GM19240 (cell line): Measurements from ENCODE around the gene RMDN2.
A peak's percentile ranks its signal among the peaks of the same experiment; 100 is the strongest.

Experiments
- DNase-seq: peaks from one replicate; pipeline ENCODE4 v3.0.0; 2011; ENCODE audit warnings: low spot score; ENCODE audit not compliant: insufficient read length

Gene RMDN2, protein sequence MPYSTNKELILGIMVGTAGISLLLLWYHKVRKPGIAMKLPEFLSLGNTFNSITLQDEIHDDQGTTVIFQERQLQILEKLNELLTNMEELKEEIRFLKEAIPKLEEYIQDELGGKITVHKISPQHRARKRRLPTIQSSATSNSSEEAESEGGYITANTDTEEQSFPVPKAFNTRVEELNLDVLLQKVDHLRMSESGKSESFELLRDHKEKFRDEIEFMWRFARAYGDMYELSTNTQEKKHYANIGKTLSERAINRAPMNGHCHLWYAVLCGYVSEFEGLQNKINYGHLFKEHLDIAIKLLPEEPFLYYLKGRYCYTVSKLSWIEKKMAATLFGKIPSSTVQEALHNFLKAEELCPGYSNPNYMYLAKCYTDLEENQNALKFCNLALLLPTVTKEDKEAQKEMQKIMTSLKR

DNA sequence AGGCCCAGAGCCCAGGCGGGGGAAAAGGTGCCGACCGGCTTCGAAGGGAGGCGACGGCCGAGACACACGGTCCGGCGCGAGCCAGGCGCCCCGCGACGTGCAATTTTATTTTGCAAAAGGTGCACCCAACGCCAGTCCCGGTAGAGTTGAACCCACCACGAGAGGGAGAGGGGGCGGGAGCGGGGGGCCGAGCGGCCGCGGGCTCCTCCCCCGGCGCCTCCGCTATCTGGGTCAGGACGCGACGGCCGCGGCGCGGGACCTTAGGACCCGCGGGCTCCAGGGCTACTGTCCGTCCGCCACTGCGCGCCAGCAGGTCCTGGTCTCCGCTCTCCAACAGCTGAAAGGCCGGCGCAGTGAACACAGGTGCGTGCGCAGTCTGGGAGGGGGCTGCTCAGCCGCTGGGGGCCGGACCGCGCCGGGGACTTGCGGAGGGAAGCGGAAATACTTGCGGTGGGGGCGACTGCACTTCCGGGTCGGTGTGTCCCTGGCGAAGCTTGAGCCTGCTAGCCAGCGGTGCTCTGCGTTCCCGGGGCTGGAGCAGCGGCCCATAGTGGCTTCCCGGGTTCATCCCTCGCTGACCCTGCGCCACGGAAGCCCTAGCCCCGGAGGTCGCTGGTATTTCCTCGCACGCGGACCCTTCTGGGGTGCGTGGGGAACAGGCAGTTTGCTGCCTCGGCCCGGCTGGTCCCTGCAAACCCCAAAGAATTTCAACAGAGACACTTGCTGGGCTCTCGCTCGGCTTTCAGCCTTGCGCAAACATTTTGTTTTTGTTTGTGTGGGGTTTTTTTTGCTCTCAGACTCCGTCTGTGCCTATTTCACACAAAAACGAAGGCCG, at the start of gene RMDN2:
Gene RMDN2, plus strand, starts transcription at position 225 of the 835 bp plus-strand sequence. CDS start 3,991 bp downstream, outside the sequence.
- peak; percentile 54 for DNase-seq

DNA sequence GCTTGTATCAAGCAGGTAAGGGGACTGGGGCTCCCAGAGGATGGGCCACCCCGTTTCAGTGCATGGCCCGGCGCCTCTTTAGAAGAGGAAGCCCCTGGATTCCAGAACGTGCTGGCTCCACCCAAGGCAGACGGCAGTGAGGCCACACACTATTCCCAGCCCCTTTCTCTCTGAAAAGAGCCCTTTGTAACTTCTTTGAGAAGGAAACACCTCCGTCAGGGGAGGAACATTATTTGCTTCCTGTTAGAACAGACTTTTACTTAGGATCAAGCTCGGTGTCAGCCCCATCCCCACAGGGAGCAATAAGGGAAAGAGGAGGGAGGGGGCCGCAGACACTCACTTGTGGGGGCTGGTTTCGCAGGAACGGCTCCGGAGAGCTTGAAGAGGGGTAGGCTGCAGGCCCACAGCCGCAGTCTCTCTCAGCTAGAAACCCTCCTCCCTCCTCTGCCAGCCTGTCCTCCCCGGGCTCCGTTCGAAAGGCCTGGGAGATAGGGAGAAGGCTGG, 49.6 kb upstream of the RMDN2 start:
- no peak for DNase-seq

- no peak for DNase-seq
Measured at GRCh38 chr2:37876227-37876626, 48.9 kb upstream of the RMDN2 start.

DNA sequence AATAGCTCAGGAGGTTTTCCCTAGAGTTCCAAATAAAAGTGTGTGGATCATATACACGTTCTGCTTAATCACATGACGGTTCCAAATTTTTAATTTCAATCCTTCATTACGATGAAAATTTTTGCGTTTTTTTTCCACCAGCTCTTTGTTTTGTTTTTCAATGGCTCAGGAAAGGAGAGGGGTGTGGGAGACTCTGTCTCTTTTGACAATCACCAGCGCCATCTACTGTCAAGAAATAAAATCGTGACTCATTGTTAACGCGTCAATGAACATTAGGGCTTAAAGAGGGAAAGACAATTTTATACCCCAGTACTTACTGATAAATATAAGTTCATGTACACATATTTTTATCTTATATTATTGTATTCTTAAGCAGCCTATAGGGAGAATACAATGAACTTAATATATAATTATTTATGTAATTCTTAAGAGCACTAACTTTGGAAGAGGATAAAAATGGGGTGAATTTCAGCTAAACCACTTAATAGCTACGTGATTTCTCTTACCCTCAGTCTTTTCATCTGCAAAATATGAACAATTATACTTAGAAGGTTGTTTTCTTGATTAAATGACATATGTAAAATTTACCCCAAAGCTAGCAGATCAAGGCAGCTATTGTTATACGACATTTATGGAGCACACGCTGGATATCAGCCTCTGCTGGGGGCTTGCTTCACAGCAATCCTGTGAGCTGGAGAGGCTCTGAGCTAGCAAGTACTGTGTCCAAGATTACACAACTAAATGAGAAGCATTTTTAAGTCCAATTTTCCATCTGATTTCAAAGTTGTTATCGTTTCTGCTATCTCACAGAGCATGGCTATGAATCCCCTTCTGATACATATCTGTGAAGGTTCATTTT, 47.4 kb upstream of the RMDN2 start:
- no peak for DNase-seq

DNA sequence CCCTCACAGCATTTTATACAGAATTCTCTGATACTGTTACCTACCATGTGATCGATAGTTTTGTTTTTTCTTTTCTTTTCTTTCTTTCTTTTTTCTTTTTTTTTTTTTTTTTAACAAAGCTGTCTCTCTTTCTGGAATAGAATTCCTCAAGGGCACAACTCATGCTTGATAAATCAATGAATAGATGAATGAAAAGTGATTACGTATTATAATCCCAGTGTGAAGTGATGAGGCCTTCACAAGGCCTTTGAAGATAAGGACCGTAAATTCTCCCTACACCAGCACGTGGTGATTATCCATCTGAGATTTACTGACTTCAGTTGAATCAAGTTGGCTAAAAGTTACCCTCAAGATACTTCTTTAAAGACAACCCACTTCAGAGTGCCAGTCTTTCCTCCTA, 46.6 kb upstream of the RMDN2 start:
- DNase-seq: no peak

DNA sequence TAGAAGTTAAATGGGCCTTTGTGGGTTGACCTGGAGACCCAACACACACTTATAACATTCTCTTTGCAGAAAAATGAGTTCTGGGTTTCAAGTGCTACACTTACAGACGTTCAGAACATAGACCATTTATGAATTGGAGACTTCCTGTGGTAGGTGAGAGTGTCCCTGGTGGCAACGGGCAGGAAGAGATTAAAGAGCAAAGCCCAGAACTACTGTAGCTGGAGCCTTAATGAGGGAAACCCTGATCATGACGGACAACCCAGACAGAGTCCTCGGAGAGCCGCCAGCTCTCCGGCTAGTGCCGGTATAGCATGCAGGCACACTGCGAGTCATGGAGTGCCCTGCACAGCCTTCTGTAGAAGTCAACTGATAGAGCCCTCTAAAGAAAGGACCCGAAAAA, 44.5 kb upstream of the RMDN2 start:
- DNase-seq: no peak

DNA sequence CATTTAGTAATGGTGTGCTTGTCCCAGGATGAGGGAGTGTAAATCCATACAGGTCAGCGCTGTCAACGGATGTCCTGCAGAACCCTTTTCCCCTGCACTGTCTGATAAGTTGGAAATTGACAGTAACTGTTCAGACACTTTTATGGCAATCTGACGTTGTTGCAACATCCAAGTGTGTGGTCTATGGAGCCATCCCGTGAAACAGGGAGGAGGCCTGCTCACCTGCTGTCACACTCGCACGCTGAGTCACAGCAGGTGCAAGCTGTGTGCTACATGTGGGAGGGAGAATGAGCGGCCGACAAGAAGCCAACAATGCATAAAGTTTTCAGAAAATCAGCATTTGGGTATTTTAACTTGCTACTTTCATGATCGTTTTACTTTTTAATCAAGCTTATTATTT, 43.7 kb upstream of the RMDN2 start:
- DNase-seq: no peak

- no peak for DNase-seq
Measured at GRCh38 chr2:37882036-37882435, 43.1 kb upstream of the RMDN2 start.

DNA sequence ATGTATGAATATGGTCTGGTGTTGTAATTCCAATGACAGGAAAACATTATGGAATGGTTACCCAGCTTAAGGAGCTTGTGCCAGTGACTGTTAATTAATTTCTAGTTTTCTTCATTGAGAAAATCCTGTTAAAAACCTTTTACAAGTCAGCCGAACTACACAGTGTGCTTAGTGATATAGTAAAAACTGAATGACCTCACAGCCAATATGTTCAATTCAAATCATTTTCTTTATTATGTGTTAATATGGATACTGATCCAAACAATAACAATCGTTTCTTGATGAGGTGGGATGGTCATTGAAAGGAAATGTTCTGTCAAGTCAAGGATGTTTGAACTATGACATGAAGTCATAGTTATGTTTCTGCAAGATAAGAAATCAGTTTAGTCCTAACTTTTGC, 41.6 kb upstream of the RMDN2 start:
- DNase-seq: no peak

GRCh38 chr2:37885329-37885993, 39.6 kb upstream of the RMDN2 start:
- no peak for DNase-seq

DNA sequence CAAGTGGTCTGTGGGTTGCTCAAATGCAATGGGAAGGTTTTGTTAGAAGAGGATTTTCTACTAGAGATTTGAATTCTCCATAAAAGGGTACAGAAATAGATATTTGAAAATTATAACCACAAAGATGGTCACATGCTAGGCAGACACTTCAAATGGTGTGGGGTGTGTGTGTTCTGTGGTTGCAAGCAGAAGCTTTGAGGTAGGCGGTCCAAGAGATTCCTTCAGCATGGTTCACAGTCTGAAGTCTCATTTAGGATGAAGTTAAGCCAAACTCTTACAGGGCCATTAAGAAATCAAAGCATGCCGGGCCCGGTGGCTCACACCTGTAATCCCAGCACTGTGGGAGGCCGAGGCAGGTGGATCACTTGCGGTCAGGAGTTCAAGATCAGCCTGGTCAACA, 38.3 kb upstream of the RMDN2 start:
- no peak for DNase-seq

DNA sequence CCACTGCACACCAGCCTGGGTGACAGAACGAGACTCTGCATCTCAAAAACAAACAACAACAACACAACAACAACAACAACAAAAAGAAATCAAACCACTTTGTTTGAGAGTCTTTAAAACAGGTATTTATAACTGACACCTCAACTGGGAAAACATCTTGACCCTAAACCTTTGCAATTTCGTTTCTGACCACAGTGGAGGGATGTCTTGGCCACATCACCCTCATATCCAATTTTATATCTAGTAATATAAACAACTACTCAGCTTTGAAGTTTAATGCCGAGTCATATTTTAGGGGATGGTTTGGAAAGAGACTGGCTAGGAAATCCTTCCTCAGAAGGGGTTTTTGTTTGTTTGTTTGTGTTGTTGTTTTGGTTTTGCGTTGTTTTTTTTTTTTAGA, 37.8 kb upstream of the RMDN2 start:
- DNase-seq: no peak

DNA sequence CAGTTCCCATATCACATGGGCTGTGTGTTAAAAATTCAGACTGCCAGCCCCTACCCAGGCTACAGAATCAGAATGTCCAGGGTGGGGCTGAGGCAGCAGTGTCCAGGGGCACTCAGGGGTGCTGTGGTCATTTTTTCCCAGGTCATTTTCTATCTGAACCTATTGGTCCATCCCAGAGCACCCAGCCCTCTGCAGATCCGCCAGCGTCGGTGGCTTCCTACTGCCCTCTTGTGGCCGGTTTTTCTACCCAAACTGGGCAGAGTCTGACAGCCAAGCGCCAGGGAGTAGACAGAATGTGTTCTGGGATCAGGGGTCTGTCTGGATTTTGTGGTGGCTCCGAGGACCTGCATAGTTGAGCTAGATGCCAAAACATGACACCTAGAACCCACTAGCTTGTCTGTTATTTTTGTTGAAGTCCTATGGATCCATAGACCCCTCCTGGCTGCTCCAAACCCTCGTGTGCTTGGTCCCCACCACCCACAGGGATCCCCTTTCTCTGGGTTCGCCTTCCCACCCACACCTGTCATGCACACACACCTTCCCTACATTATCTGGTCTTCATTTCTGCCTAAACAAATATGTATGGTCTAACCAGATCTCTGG, 34.1 kb upstream of the RMDN2 start:
- peak; percentile 33 for DNase-seq

GRCh38 chr2:37891846-37892435, 33.1 kb upstream of the RMDN2 start:
- peak; percentile 37 for DNase-seq

DNA sequence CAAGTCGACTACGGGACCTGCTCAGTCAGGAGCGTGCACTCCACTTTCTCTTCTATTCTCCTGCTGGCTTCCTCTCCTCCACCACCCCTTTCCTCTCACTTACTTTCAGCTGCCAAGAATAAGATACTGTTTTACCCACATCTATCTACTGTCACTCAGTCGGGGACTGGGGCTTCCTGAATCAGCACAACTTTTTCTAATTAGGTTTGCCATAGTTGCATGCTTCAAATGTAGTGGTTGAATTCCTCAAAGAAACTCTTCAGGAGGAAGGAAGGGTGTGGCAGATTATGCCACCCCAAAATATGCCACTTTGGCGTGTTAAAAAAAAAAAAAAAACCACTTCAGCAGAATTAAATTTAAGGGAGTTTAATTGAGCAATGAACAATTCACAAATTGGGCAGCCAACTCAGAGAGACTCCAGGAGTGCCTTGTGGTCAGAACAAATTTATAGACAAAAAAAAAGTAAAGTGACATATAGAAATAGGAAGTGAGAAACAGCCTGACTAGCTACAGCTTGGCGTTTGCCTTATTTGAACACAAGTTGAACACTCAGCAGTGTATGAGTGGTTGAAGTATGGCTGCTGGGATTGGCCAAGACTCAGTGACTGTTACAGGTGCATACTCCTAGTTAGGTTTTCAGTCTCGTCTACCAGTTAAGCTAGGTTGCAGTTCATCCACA, 32.5 kb upstream of the RMDN2 start:
- DNase-seq: no peak

GRCh38 chr2:37893327-37893726, 31.8 kb upstream of the RMDN2 start:
- no peak for DNase-seq

DNA sequence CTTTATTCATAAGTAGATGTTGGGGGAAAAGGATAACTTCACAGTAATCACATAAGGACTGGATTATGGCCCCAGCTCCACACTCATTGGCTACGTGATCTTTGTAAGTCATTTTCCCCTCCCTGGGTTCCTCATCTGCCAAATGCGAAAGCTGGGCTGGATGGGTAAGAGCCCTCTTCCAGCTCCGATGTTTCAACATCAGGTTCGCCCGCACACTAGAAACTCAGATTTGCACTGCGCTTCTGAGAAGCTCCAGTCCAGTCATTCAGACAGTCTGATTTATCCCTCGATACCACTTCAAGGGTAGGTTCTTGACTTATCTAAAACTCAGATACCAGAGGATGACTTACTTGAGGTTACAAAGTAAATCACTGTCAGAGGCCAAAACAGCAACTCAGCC, 31.0 kb upstream of the RMDN2 start:
- no peak for DNase-seq

DNA sequence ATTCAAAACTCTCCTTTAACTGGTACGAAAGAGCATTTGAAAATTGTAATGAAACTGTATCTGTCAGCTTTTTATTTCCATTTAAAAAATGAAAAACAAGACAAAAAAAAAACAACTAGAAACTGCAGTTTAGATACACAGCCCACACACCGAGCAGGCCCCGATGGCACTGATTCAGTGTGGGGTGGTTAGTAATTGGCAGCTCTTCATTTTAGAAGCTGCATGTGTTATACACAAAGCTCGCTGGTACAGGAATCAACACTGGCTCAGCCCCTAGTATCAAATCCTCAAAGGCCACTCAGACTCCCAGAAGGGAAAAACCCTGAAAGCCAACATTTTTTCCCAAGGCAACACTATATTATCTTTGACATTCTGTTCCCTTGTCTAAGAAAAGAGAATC, 30.5 kb upstream of the RMDN2 start:
- no peak for DNase-seq

DNA sequence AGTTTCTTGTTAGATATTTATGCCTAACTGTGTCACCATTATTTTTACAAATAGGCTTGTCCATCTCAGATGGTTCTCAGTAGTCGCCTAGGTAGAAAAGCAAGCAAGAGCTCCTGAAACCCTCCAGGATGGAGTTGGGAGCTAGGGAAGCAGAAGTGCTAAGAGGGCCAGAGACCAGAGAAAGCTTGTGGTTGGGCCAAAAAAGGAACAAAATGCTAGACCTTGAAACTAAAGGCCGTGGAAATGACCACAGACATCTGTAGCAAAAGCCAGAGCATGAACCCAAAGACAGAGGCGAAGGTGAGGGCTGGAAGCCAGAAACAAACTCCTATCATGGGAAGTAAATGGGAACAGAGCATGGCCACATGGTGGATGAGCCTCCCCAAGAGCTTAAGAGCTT, 29.9 kb upstream of the RMDN2 start:
- no peak for DNase-seq

GRCh38 chr2:37896319-37896718, 28.8 kb upstream of the RMDN2 start:
- no peak for DNase-seq
